ENCODE measurements around the gene HADHB.
"Not testable (repeated sequence)": the region's sequence is repeated elsewhere in the genome, so short reads cannot be mapped to it uniquely, and the experiment has no call there.

HADHB gene

DNA sequence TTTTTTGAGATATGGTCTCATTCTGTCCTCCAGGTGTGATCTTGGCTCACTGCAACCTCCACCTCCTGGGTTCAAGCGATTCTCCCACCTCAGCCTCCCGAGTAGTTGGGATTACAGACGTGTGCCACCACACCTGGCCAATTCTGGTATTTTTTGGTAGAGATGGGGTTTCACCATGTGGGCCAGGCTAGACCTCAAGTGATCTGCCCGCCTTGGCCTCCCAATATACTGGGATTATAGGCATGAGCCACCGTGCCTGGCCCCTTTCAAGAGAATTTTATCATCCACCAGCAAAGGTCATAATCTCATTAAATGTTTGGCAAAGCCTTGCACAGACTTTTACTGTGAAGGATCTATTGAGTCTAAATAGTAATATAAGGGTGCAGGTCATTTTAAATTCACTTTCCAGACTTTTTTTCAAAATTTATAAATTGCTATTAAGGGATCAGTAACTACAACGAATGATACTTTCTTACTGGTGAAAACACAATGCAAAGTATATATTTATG, 2.8 kb upstream of the HADHB start:
- intact Hi-C loops (cut with DNase I) = loop anchor here (10.0 kb wide), 2 partner anchors 67 to 103 kb away; partner anchors contain the start of genes ADGRF3, GAREM2 and SELENOI
- DNase-seq = no peak

- intact Hi-C loops (cut with DNase I) = loop anchor here (10.0 kb wide), 2 partner anchors 69 to 101 kb away; partner anchors contain the start of genes ADGRF3, GAREM2 and SELENOI
- DNase-seq = peak in 14 of 42 donors; percentile 8 to 46 (median 23)
Observed at GRCh38 chr2:26243470-26244308, 1.1 kb upstream of the HADHB start.

DNA sequence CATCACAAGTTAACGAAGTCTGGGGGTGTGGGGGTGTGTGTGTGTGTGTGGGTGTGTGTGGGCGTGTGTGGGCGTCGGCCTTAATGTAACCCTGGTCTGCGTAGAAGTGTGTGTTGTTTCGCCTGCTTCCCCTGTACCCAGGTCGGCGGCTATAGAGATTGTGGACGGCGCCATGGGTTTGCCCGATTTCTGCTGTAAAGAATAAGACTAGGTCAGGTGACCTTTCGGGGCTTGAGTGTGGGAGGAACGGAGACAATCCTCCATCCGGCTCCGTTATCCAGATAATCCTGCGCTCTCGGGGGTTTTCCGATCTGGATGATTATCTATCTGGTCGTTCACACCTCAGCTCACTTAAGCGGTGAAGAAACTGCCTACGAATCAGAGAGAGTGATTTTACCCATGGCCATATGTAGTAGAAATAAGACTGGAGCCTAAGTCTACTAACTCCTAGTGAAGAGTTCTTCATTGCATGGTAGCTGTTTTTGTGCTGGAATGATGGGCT, 543 bp downstream of the HADHB start:
- intact Hi-C loops (cut with DNase I) = loop anchor here (10.0 kb wide), 2 partner anchors 70 to 100 kb away; partner anchors contain the start of genes ADGRF3, GAREM2 and SELENOI
- DNase-seq = peak; percentile 11 to 76 (median 55)

GRCh38 chr2:26245810-26246209, 1.1 kb downstream of the HADHB start:
- intact Hi-C loops (cut with DNase I) = loop anchor here (10.0 kb wide), 2 partner anchors 71 to 99 kb away; partner anchors contain the start of genes ADGRF3, GAREM2 and SELENOI
- no peak for DNase-seq

DNA sequence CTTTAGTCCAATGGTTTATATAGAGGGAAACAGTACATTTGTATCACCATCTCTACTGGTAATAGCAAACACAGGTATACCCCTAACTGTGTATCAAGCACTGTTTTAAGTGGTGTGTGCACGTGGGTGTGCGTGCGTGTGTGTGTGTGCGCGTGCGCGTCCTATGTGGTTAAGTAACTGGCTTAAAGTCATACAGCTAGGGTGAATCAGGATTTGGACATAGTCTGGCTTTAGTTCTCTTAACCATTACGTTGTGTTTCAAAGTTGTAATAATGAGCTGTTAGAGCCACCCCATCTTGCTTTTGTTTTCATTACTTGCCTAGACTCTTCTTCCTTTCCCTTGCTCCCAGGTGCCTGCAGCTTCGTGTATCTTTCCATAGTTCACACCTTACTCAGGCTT, 2.1 kb downstream of the HADHB start:
- DNase-seq = no peak
- intact Hi-C loops (cut with DNase I) = loop anchor here (10.0 kb wide), 2 partner anchors 72 to 98 kb away; partner anchors contain the start of genes ADGRF3, GAREM2 and SELENOI

- intact Hi-C loops (cut with DNase I) = loop anchor here (10.0 kb wide), 2 partner anchors 75 to 95 kb away; partner anchors contain the start of genes ADGRF3, GAREM2 and SELENOI
- DNase-seq = no peak
Observed at GRCh38 chr2:26249625-26250024, 4.9 kb downstream of the HADHB start.

DNA sequence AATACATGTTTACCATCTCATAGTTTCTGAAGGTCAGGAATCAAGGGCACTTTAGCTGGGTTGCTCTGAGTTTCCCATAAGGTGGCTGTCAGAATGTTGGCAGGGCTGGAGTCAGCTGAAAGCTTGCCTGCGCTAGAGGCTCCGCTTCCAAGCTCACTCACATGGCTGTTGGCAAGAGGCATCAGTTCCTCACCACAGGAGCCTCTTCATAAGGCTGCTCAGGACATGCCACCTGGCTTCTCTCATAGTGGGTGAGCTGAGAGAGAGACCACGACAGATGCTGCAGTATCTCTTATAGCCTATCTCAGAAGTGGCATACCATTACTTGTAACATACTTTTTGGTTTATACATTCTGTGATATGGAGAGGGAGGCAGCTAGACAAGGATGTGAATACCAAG, 7.2 kb downstream of the HADHB start:
- intact Hi-C loops (cut with DNase I) = no loop called here
- DNase-seq = peak in 31 of 42 donors; percentile 8 to 67 (median 36)

DNA sequence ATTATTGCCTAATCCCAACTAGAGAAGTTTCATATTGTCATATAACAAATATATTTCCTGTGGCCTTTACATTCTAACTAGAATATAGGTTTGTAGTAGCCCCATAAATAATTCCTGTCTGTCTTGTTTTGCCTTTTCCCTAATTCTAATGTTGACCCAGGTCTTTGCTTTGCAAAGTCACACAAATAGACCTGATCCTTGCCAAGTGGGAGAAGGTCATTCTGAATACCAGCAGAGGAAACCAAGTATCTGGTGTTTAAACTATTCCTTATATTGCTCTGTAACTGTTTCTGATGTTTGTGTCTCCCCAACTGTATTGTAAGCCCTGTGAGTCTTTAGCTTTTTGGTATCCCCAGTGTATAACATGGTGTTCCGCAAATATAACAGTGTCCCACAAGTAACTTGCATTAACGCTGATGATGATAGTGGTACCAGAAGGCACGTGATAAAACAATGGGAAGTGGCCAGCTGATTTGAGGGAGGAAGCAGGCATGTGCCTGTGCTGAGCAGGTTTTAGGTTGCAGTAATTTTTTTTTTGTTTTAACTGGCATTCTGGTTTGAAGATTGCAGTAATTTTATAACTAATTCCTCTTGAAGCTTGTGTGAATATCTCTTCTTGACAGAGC, 11.1 kb downstream of the HADHB start:
- no peak for DNase-seq
- intact Hi-C loops (cut with DNase I) = no loop called here

- intact Hi-C loops (cut with DNase I); DNase-seq: not testable (repeated sequence)
Observed at GRCh38 chr2:26258836-26259235, 14.1 kb downstream of the HADHB start.

DNA sequence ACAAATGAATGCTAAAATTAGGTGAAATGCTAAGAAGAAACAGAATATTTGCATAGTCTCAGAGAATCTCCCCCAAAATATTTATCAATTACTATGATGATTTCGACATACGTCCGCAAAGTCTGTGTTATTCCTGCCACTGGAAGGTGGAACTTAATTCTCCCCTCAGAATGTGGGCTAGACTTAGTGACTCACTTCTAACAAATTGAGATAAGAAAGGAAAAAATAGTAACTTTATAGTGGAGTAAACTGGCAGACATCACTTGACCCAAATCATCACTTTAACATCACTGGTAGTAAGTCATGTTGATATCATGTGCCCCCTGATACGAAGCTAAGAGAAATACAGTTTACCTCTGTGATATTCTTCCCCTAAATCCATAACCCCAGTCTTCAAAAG, 23.5 kb downstream of the HADHB start:
- peak in 1 of 42 donors; percentile 21 for DNase-seq
- intact Hi-C loops (cut with DNase I) = no loop called here

GRCh38 chr2:26268670-26269385, 24.1 kb downstream of the HADHB start:
- DNase-seq = peak in 37 of 42 donors; percentile 2 to 67 (median 38)
- intact Hi-C loops (cut with DNase I) = not testable (repeated sequence)

DNA sequence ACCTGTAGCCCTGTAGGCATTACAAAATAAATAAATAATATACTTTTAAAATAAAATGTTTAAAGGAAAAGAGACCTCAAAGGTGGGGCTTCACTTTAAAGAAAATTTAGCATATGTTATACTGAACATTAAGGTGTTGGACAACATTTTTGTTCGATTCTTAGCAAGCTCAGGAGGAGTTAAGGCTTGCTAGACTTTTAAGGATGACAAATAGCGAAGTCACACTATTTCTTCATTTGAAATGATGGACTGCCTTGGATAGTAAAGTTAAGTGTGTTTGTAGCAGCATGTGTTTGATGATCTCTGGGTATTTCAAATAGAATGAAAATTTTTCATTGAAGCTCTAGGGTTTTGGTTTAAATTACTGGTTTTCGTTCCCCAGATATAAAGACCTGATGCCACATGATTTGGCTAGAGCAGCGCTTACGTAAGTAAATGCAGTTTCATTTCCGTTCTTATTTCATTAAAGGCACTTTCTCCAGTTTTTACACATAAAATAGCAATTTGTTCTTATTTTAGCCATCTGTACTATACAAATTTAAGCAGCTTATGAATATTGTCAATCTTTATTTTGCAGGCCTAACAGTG, 24.9 kb downstream of the HADHB start:
- intact Hi-C loops (cut with DNase I) = no loop called here
- no peak for DNase-seq

DNA sequence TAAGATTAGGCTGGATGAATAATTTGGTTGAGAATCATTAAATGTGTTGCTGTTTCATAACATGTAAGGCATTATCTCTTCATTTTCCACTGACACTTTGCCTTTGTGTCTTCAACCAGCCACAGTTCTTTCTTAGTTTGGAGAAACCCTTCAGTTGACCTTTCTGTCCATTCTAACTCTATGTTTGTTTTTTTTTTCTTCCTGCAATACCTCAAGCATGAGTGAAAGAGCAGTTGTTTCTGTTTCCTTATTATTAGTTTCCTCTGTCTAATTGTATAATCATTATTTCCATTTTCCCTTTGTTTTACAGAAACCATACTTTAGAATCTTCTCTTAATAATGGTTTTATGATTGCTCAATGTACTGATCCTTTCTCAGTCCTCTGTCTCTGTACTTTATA, 25.6 kb downstream of the HADHB start:
- intact Hi-C loops (cut with DNase I) = no loop called here
- DNase-seq = no peak

DNA sequence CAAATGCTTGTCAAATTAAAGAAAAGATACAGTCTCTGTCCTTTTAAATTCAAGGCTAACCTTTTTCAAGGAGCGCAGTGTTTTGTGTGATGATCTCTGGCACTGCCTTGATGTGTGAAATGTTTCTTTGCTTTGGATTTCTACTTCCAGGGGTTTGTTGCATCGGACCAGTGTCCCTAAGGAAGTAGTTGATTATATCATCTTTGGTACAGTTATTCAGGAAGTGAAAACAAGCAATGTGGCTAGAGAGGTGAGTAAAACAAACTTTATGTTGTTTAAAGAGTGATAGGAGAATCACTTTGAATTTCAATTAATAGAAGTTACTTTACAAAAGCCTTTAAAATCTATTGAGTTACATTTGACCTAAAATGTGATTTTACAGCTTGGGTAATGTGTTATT, 28.8 kb downstream of the HADHB start:
- intact Hi-C loops (cut with DNase I) = no loop called here
- DNase-seq = no peak

GRCh38 chr2:26274058-26274613, 29.4 kb downstream of the HADHB start:
- peak in 4 of 42 donors; percentile 12 to 41 (median 14) for DNase-seq
- intact Hi-C loops (cut with DNase I) = no loop called here

- DNase-seq = no peak
- intact Hi-C loops (cut with DNase I) = no loop called here
Observed at GRCh38 chr2:26276484-26277227, 31.9 kb downstream of the HADHB start.

- intact Hi-C loops (cut with DNase I) = no loop called here
- no peak for DNase-seq
Observed at GRCh38 chr2:26279886-26280285, 35.1 kb downstream of the HADHB start.

DNA sequence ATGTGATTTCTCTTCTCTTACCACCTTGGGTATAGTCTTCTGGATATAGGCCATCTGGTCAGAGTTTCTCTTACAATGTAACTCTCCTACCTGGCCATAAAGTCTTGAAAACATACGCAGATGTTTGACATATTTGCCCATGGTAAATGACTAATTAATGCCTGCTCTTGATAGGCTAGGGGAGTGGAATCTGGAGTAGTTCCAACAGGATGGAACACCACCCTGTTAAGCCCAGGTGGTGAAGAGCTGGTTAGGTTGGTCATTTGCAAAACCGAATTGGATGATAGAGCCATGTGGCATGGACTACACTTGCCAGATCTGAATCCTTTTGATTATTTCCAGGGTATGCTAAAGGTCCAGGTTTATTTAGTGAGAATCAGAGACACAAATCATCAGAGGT, 36.5 kb downstream of the HADHB start:
- intact Hi-C loops (cut with DNase I) = no loop called here
- DNase-seq = no peak

Data from head of caudate nucleus (tissue), 42 donors.